Prostate gland (tissue), 2 donors: ENCODE data around the gene CFAP68.

ENCODE experiments used
- POLR2AphosphoS5 ChIP-seq: sonication (generic); formaldehyde crosslinking; IDR thresholded peaks from one replicate; pipeline ENCODE4 v1.6.1; 2017; ENCODE audit warnings: antibody characterized with exemption
- TF ChIP-seq, protein P1 (sequence below), 4 experiments: fragments of 200-600 bp in 2 of 4; fragments of 450-650 bp in 2 of 4; sonication (generic) in 2 of 4; IDR thresholded peaks; 1 replicate in 3 of 4; 2 replicates in 1 of 4; pipeline ENCODE4 v1.5.1; 2016 to 2019; ENCODE audit warnings: antibody characterized with exemption in 4 of 4, mild to moderate bottlenecking in 2 of 4, moderate library complexity in 2 of 4

DNA sequence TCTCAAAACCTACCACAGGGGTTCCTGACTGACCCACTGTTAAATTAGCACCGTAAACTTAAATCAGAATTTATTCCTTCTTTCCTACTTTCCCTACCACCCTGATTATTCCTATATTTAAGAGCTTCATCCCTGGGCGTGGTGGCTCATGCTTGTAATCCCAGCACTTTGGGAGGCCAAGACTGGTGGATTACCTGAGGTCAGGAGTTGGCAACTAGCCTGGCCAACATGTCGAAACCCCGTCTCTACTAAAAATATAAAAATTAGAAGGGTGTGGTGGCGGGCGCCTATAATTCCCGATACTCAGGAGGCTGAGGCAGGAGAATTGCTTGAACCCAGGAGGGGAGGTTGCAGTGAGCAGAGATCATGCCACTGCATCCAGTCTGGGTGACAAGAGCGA lies 28.3 kb upstream of the CFAP68 start:
- TF ChIP-seq, protein P1, sequence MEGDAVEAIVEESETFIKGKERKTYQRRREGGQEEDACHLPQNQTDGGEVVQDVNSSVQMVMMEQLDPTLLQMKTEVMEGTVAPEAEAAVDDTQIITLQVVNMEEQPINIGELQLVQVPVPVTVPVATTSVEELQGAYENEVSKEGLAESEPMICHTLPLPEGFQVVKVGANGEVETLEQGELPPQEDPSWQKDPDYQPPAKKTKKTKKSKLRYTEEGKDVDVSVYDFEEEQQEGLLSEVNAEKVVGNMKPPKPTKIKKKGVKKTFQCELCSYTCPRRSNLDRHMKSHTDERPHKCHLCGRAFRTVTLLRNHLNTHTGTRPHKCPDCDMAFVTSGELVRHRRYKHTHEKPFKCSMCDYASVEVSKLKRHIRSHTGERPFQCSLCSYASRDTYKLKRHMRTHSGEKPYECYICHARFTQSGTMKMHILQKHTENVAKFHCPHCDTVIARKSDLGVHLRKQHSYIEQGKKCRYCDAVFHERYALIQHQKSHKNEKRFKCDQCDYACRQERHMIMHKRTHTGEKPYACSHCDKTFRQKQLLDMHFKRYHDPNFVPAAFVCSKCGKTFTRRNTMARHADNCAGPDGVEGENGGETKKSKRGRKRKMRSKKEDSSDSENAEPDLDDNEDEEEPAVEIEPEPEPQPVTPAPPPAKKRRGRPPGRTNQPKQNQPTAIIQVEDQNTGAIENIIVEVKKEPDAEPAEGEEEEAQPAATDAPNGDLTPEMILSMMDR (IDR thresholded peaks at IDR 0.05) = no peak
- no peak for TF ChIP-seq POLR2AphosphoS5
